ENCODE measurements around the gene ASH1L. TPM values are rescaled to one million over a fixed set of nuclear protein-coding genes. Genes with fewer than 3 reads are reported as not detected.
"Not testable (repeated sequence)": the region's sequence is repeated elsewhere in the genome, so short reads cannot be mapped to it uniquely, and the experiment has no call there.

ASH1L gene
- total RNA-seq, 1 donor from 2014 or later, result 40.3 TPM

DNA sequence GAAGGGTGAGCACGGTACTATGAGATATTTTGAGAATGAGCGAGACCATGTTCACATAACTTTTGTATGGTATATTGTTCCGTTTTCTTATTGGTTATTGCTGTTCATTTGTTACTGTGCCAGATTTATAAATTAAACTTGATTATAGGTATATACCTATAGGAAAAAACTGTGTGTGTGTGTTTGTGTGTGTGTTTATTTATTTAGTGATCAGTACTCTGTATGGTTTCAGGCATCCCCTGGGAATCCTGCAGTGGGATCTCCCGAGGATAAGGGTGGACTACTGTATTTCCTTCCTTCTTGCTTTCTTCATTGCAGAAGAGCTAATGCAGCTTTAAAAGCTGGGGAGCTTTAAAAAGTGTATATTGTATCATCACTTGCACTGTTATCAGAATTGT lies 8.0 kb upstream of the ASH1L start:
- ATAC-seq (no peak), DNase-seq (ENCODE audit: missing footprints) (no peak)
- intact Hi-C loops (cut with DNase I), result no loop called here

DNA sequence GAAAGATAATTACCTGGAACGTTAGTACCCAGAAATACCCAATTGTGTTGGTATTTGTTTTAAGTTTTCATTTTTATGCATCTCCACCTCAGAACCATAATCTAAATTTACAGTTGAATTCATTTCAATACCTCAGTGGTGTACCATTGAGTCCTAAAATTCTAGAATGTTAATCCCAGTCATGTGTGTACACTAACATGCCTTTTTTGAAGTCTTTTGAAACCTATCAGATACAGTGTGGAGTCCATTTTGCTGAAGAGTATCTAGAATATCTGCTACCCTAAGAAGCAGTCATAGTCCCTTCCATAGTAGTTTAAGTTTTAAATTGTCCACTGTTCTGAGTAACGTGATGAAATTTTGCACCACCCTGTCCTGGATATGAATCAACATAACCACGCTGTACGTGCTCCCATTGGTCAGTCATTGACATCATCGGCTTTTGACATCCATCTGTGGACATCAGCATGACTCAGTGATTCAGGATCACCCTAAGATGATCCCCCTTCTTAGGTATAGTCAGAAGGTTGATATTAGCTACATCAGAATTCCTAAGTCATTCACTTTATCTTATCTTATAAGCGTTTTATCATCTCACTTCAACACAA lies 7.5 kb upstream of the ASH1L start:
- no peak for DNase-seq (ENCODE audit: missing footprints)
- intact Hi-C loops (cut with DNase I), result loop anchor here (10.0 kb wide), 2 partner anchors 185 to 245 kb away; partner anchors contain the start of gene RUSC1
- ATAC-seq, result no peak

DNA sequence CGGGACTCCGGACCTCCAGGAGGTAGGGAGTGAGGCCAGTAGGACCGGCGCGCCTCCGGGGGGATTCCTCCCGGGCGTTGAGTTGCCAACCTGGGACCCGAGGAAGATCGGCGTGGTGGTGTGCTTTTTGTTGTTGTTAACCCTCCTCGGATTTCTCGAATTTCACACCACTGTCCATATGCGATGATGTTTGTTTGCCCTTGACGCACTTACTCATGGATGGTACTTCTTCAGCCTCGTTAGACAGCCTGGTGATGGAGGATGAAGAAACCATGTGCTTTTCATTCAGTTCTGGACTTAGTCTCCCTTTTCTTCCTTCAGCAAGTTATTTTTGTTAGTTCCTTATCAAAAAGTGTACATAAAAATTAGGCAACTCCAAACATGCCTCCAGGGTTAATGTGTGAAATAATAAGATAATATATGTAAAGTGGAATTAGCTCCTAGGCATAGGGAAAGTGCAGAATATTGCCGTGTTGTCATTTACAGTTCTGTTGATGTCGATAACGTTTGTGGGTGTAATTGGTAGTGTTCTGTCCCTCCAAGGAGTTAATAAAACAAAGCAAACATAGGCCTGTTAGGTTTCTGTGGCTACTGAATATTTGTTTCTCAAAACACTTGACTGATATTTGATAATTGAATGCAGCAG lies 897 bp upstream of the ASH1L start:
- intact Hi-C loops (cut with DNase I), result loop anchor here (2.0 to 10.0 kb wide), 3 partner anchors 27 to 239 kb away; partner anchors contain the start of gene RUSC1
- ATAC-seq, result not testable (repeated sequence)

DNA sequence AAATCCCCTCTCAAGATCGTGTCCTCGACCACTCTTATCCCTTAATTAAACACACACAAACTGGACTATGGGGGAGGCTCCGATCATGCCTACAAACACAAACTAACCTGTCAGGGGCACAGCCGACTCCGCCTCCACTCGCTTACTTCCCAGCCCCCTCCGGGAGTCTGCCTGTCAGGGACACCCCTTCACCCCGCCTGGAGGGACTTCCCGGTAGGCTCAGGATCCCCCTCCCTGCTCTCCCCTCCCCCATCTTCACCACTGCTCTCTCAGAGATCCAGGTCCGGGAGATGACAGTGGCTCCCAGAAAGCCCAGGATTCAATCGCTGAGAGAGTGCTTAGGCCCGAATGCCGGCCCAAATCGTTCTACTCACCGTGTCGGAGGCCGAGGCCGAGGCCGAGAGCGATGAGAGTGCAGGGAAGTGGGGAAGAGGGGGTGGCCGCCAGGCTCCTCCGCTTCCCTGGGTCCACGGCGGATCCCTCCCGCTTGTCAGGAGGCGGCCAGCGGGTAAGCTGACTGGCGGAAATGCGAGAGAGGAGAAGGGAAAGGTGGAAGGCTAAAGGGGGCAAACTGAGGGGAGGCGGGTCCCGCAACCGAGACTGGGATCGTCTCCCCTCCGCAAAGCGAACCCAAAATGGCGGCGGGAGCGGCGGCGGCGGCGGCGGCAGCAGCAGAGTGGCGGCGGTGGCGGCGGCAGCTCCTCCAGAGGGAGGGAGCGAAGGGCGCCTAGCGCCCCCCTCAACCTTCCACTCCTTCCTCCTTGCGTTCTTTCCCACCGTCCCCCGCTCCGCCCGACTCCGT lies 623 bp downstream of the ASH1L start:
- peak; percentile 80 for DNase-seq (ENCODE audit: missing footprints)
- intact Hi-C loops (cut with DNase I), result loop anchor here (2.0 to 10.0 kb wide), 3 partner anchors 25 to 237 kb away; partner anchors contain the start of gene RUSC1
- peak; percentile 56 for ATAC-seq

More for the DNA sequence above, 897 bp upstream of the ASH1L start:
- not testable (repeated sequence) for DNase-seq (ENCODE audit: missing footprints)

DNA sequence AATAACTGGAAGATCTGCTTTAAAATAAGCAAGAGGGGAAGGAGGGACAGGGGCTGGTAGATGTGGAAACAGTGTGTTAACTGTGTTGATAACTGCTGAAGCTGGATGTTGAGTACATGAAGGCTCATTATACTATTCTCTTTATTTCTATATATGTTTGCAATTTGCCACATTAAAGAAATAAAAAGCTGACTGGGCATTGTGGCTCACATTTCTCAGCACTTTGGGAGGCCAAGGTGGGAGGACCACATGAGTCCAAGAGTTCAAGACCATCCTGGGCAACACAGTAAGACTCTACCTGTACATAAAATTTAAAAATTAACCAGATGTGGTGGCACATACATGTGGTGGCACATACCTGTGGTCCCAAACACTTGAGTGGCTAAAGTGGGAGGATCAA lies 6.7 kb downstream of the ASH1L start:
- ATAC-seq (no peak), DNase-seq (ENCODE audit: missing footprints) (no peak)
- intact Hi-C loops (cut with DNase I), result no loop called here

DNA sequence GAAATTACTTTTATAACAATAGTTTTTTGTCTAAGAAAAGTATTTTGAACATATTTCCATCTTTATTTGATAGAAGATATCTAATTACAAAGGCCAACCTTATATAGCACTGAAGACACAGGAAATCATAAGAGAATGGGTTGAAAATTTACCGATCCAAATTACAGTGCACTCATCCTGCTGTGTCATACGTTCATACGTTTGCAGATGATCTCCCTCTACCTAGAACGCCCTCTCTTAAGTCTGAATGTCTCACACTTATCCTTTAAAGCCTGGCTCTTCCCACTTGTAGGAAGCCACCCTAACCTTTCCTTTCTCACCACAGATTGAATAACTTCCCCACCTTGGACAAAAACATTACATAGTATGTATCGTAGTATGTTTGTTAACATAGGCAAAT lies 9.3 kb downstream of the ASH1L start:
- no peak for ATAC-seq
- no peak for DNase-seq (ENCODE audit: missing footprints)
- intact Hi-C loops (cut with DNase I), result no loop called here

DNA sequence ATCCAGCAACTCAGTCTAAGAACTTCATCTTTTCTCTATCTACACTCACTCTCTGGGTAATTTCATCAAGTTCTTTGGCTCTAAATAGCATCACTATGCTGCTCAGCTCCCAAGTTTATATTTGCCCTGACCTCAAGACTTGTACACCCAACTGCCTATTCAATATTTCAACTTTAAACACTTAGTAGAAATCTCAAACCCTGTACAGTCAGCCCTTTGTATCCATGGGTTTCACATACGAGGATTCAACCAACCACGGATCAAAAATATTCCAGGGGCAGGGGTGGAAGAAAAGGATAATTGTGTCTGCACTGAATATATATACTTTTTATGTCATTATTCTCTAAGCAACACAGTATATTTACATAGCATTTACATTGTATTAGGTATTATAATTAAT lies 13.9 kb downstream of the ASH1L start:
- no peak for ATAC-seq

DNA sequence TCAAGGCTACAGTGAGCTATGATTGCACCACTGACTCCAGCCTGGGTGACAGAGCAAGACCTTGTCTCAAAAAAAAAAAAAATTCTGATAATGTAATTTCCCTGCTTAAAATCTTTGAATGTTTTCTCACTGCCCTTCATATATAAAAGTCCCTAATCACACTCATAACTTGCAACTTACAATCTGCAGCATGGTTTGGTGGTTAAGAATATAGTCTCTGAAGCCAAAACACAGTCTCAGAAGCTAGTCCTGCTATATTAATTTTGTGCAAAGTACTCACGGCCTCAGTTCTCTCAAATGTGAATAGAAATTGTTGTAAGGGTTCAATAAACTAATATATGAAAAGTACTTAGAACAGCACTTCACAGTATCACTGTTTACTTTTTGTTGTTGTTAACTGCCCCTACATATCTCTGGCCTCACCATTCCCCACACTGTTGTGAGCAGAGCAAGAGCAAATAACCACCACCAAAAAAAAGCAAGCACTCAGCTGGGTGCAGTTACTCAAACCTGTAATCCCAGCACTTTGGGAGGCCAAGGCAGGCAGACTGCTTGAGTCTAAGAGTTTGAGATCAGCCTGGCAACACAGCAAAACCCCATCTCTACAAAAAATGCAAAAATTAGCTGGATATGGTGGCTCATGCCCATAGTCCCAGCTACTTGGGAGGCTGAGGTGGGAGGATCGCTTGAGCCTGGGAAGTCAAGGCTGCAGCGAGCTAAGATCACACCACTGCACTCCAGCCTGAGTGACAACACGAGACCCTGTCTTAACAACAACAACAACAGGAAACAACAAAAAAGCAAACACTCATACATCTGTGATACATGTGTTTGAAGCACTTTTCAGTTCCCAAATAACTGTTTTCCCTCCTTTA lies 22.4 kb downstream of the ASH1L start:
- DNase-seq (ENCODE audit: missing footprints) (no peak), ATAC-seq (no peak)
- intact Hi-C loops (cut with DNase I), result no loop called here

More for the DNA sequence above, 13.9 kb downstream of the ASH1L start:
- no peak for DNase-seq (ENCODE audit: missing footprints)
- intact Hi-C loops (cut with DNase I), result no loop called here

DNA sequence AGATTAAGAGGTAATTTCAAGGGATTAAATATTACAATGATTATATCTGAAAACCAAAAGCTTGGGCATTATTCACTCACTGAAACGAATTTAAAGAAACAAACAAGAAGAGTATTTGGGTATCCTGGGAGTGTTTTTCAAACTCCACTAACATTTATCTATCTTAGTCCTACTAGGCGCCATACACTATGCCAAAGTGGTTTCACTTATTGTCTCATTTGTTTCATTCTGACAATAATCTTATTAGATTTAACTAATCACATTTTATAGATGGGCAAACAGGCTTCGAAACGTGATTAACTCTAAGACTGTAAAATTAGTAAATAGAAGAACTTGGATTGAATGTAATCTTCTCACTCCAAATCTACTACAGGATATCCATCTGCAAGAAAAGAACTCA lies 25.4 kb downstream of the ASH1L start:
- ATAC-seq, result no peak
- intact Hi-C loops (cut with DNase I), result loop anchor here (2.0 kb wide), 1 partner anchor 26 kb away; the partner anchor contains the start of gene ASH1L
- DNase-seq (ENCODE audit: missing footprints), result no peak

DNA sequence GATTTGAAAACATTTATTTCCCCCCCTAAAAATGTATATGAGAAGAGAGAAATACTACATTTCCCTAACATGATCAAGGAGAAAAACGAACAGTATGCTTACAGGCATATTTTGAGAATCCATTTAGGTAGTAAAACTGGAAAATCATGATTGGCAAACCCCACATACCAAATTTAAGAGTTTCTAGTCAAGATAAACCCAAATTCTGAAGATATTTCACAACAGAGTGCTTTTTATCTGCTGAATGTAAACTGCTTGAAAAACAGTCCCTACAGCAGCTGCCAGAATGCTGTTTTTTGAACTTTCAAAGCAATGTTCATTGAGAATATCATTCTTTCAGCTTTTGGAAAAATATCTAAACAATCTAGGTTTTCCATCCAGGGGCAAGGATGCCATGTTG lies 31.0 kb downstream of the ASH1L start:
- ATAC-seq, result no peak
- no peak for DNase-seq (ENCODE audit: missing footprints)
- intact Hi-C loops (cut with DNase I), result no loop called here

DNA sequence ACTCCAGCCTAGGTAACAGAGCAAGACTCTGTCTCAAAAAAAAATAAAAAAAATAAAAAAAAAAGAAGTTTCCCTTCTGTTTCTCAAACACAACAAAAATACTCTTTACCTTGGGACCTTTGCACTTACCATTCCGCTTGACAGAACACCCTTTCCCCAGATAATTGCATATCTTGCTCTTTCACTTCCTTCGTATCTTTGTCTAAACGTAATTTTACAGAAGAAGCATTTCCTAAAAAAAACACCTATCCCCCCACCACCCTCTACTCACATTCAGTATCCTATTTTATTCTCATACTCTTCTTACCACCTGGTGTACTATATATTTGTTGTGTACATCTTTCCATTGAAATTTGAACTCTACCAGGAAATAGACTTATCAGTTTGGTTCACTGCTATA lies 32.7 kb downstream of the ASH1L start:
- DNase-seq (ENCODE audit: missing footprints) (no peak), ATAC-seq (no peak)
- intact Hi-C loops (cut with DNase I), result no loop called here

DNA sequence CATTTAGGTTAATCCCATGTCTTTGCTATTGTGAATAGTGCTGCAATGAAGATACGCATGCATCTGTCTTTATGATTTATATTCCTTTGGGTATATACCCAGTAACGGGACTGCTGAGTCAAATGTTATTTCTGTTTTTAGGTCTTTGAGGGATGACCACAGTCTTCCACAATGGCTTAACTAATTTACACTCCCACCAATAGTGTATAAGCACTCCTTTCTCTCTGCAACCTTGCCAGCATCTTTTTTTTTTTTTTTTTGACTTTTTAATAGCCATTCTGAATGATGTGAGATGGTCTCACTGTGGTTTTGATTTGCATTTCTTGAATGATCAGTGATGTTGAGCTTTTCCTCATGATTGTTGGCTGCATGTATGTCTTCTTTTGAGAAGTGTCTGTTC lies 33.5 kb downstream of the ASH1L start:
- intact Hi-C loops (cut with DNase I), result no loop called here
- DNase-seq (ENCODE audit: missing footprints) (no peak), ATAC-seq (no peak)

DNA sequence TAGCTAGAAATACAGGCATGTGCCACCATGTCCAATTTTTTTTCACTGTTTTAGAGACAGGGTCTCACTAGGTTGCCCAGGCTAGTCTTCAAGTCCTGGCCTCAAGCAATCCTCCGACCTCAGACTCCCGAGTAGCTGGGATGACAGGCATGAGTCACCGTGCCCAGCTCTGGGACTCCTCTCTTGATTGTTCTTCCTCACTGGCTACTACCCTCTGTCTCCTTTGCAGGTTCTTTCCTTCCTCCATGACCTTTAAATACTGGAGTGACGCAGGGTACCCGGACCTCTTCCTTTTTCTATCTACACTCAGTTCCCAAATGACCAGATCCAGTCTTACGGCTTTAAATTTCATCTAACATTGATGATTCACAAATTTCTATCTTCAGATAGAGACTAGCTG lies 34.9 kb downstream of the ASH1L start:
- no peak for ATAC-seq
- DNase-seq (ENCODE audit: missing footprints), result no peak
- intact Hi-C loops (cut with DNase I), result no loop called here

DNA sequence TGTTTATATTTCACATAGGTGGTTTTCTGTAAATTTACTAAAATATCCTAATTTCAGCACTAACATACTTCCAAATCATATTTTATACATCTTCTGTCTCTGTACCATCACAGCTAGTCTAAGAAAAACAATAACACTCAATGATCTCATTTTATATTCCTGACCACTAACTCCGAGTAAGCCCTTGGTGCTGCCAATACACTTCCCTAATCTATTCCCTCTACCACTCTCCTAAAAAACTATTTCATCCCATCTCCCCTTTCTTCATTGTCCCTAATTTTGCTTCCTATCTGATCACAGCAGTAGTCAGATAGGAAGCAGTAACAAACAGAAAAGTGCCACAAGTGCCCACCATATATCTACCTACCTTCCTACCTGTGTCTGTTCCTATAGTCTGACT lies 36.2 kb downstream of the ASH1L start:
- no peak for ATAC-seq
- DNase-seq (ENCODE audit: missing footprints), result no peak
- intact Hi-C loops (cut with DNase I), result no loop called here

DNA sequence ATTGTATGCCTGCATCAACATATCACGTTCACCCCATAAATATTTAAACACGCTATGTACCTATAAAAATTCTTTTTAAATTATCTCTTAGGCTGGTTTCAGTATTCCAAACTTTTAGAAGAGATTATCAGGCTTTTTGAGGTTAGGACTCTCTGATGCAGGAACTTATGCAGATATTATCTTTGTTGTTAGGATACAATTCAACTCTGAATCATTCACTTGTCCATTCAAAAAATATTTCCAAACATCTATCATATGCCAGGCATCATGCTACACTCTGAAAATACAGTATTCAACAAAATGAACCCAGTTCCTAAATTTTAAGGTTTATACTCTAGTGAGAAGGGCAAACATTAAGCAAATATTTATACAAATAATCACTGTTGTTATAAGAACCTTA lies 40.5 kb downstream of the ASH1L start:
- no peak for ATAC-seq
- intact Hi-C loops (cut with DNase I), result no loop called here
- DNase-seq (ENCODE audit: missing footprints), result no peak

DNA sequence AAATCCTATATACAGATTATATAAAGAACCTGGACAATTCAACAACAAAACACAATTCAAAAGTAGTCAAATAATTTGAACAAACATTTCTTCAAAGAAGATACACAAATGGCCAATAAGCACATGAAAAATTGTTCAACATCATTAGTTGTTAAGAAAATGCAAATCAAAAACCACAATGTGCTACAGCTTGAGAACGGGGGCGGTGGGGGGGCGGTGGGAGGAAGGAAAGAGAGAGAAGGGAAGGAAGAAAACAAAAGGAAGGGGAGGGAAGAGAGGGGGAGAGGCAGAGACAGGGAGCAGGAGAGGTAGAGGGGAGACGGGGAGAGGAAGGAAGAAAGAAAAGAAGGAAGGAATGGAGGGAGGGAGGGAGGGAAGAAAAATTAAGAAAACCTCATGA lies 44.1 kb downstream of the ASH1L start:
- no peak for ATAC-seq
- no peak for DNase-seq (ENCODE audit: missing footprints)
- intact Hi-C loops (cut with DNase I), result no loop called here

DNA sequence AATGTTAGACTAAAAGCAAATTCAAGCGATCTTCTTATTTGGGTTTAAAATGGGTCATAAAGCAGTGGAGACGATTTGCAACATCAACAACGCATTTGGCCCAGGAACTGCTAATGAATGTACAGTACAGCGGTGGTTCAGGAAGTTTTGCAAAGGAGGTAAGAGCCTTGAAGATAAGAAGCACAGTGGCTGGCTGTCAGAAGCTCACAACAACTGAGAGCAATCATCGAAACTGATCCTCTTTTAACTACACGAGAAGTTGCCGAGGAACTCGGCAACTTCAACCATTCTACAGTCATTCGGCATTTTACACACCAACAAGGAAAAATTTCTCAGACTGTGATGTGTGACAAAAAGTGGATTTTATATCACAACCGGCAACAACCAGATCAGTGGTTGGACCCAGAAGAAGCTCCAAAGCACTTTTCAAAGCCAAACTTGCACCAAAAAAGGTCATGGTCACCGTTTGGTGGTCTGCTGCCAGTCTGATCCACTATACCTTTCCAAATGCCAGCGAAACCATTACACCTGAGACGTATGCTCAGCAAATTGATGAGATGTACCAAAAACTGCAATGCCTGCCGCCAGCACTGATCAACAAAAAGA lies 47.9 kb downstream of the ASH1L start:
- ATAC-seq, result no peak
- no peak for DNase-seq (ENCODE audit: missing footprints)
- intact Hi-C loops (cut with DNase I), result no loop called here

DNA sequence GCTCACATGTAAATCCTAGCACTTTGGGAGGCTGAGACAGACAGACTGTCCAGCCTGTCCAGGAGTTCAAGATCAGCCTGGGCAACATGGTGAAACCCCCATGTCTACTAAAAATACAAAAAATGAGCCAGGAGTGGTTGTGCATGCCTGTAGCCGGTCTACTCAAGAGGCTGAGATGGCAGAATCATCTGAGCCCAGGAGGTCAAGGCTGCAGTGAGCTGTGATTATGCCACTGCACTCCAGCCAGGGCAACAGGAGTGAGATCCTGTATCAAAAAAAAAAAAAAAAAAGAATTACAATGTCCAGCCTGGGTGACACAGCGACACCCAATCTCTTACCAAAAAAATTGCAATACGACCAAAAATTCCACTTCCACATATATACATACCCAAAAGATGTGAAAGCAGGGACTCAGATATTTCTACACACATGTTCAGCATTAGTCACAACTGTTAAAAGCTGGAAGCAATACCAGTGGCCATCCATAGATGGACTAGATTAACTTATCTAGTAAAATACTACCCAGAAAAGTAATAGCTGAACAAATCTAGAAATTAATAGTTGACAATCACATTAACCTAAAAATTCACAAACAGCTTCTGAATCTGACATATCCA lies 49.2 kb downstream of the ASH1L start:
- intact Hi-C loops (cut with DNase I), result no loop called here
- DNase-seq (ENCODE audit: missing footprints), result no peak
- ATAC-seq, result no peak
